GM23338 (cell line): ENCODE measurements around the gene KIF18B. TPM values are rescaled to one million over a fixed set of nuclear protein-coding genes. Genes with fewer than 3 reads are reported as not detected.

Source experiments
- ATAC-seq: fragments of 200-7000 bp; cut with Tn5 transposase; 3 replicates; pipeline ENCODE4 v1.9.1; 2020
- DNase-seq: peaks from one replicate; pipeline ENCODE4 v3.0.0-alpha.2; 2015; ENCODE audit warnings: low spot score
- H2AFZ ChIP-seq: fragments of 200-600 bp; sonication (generic); 2 replicates; pipeline ENCODE4 v1.8.0; 2016; ENCODE audit warnings: antibody characterized with exemption, mild to moderate bottlenecking, moderate library complexity
- H3F3A ChIP-seq: fragments of 200-600 bp; sonication (generic); replicated peaks from 2 replicates; pipeline ENCODE4 v1.8.0; 2017; ENCODE audit warnings: antibody characterized with exemption, mixed run types, low read depth
- H3K27ac ChIP-seq: fragments of 200-600 bp; sonication (generic); 2 replicates; pipeline ENCODE4 v1.6.1; 2016; ENCODE audit warnings: low read depth
- H3K27me3 ChIP-seq: fragments of 200-600 bp; sonication (generic); 2 replicates; pipeline ENCODE4 v1.8.0; 2016; ENCODE audit warnings: mild to moderate bottlenecking, mixed run types, moderate library complexity; ENCODE audit not compliant: insufficient read depth
- H3K36me3 ChIP-seq: fragments of 200-600 bp; sonication (generic); 2 replicates; pipeline ENCODE4 v1.8.0; 2016; ENCODE audit warnings: mild to moderate bottlenecking; ENCODE audit not compliant: insufficient read depth
- H3K4me1 ChIP-seq: fragments of 200-600 bp; sonication (generic); 2 replicates; pipeline ENCODE4 v1.8.0; 2016; ENCODE audit warnings: mild to moderate bottlenecking, moderate library complexity; ENCODE audit not compliant: insufficient read depth
- H3K4me2 ChIP-seq: fragments of 200-600 bp; sonication (generic); 2 replicates; pipeline ENCODE4 v1.7.1; 2017; ENCODE audit warnings: mixed run types
- H3K4me3 ChIP-seq: fragments of 200-600 bp; sonication (generic); 2 replicates; pipeline ENCODE4 v1.6.1; 2016; ENCODE audit warnings: mixed run types
- H3K79me2 ChIP-seq: fragments of 200-600 bp; sonication (generic); replicated peaks from 2 replicates; pipeline ENCODE4 v1.8.0; 2017; ENCODE audit warnings: mild to moderate bottlenecking; ENCODE audit not compliant: insufficient read depth
- H3K9me2 ChIP-seq: fragments of 200-600 bp; sonication (generic); 2 replicates; pipeline ENCODE4 v1.8.0; 2017; ENCODE audit not compliant: insufficient read depth
- H4K20me1 ChIP-seq: fragments of 200-600 bp; sonication (generic); replicated peaks from 2 replicates; pipeline ENCODE4 v1.8.0; 2017; ENCODE audit warnings: mild to moderate bottlenecking; ENCODE audit not compliant: insufficient read depth
- H3K27ac Mint-ChIP-seq: 2 replicates; pipeline ENCODE4 v1.8.0; 2020; ENCODE audit warnings: inconsistent platforms, mild to moderate bottlenecking, moderate library complexity, mixed read lengths
- H3K27me3 Mint-ChIP-seq: 3 replicates; pipeline ENCODE4 v1.8.0; 2022; ENCODE audit warnings: low read depth, mild to moderate bottlenecking, moderate library complexity, mixed read lengths, inconsistent platforms; ENCODE audit not compliant: insufficient read depth, poor library complexity
- H3K36me3 Mint-ChIP-seq: 3 replicates; pipeline ENCODE4 v1.8.0; 2021; ENCODE audit warnings: low read depth, mild to moderate bottlenecking, inconsistent platforms, moderate library complexity, mixed read lengths
- H3K4me1 Mint-ChIP-seq: 3 replicates; pipeline ENCODE4 v1.8.0; 2020; ENCODE audit warnings: mild to moderate bottlenecking, inconsistent platforms, mixed read lengths
- H3K4me3 Mint-ChIP-seq: 3 replicates; pipeline ENCODE4 v1.8.0; 2021; ENCODE audit warnings: moderate library complexity, mild to moderate bottlenecking, inconsistent platforms, mixed read lengths
- H3K9me3 Mint-ChIP-seq: 3 replicates; pipeline ENCODE4 v1.8.0; 2020; ENCODE audit warnings: moderate library complexity, mild to moderate bottlenecking, inconsistent platforms, mixed read lengths
- CREB1 ChIP-seq: fragments of 250-450 bp; sonication (Bioruptor Pico); IDR thresholded peaks from 2 replicates; pipeline ENCODE4 v1.5.0; 2020; ENCODE audit warnings: low read depth, mild to moderate bottlenecking, moderate library complexity
- CTCF ChIP-seq, 2 experiments: fragments of 200-600 bp in 1 of 2; sonication (generic) in 1 of 2; conservative IDR thresholded peaks; 2 replicates each; pipeline versions ENCODE4 v1.5.1 to v1.6.1; 2016 to 2017; ENCODE audit warnings: antibody characterized with exemption in 2 of 2, low read depth in 2 of 2, mild to moderate bottlenecking in 2 of 2, moderate library complexity in 1 of 2
- ETS1 ChIP-seq: IDR thresholded peaks from 2 replicates; pipeline ENCODE4 v1.6.1; 2016; ENCODE audit warnings: antibody characterized with exemption
- EZH2 ChIP-seq: fragments of 200-600 bp; sonication (generic); IDR thresholded peaks from one replicate; pipeline ENCODE4 v1.8.0; 2017; ENCODE audit warnings: antibody characterized with exemption, mild to moderate bottlenecking, low read depth; ENCODE audit not compliant: unreplicated experiment
- EZH2phosphoT487 ChIP-seq: fragments of 200-600 bp; sonication (generic); IDR thresholded peaks from one replicate; pipeline ENCODE4 v1.8.1; 2018; ENCODE audit warnings: antibody characterized with exemption; ENCODE audit not compliant: unreplicated experiment
- JUNB ChIP-seq: IDR thresholded peaks from one replicate; pipeline ENCODE4 v1.6.1; 2016; ENCODE audit warnings: antibody characterized with exemption; ENCODE audit not compliant: unreplicated experiment
- NANOG ChIP-seq: IDR thresholded peaks from 2 replicates; pipeline ENCODE4 v1.6.1; 2016; ENCODE audit warnings: antibody characterized with exemption, borderline replicate concordance
- POLR2AphosphoS5 ChIP-seq: IDR thresholded peaks from 2 replicates; pipeline ENCODE4 v1.6.1; 2016; ENCODE audit warnings: antibody characterized with exemption, low read depth
- STAT1 ChIP-seq: IDR thresholded peaks from one replicate; pipeline ENCODE4 v1.6.1; 2016; ENCODE audit warnings: antibody characterized with exemption; ENCODE audit not compliant: unreplicated experiment
- ZNF114 ChIP-seq: fragments of 250-450 bp; sonication (Bioruptor Pico); IDR thresholded peaks from 2 replicates; pipeline ENCODE4 v1.5.0; 2020; ENCODE audit warnings: mild to moderate bottlenecking, moderate library complexity
- ZNF331 ChIP-seq: fragments of 250-450 bp; sonication (Bioruptor Pico); IDR thresholded peaks from 2 replicates; pipeline ENCODE4 v1.5.0; 2020; ENCODE audit warnings: low read depth, mild to moderate bottlenecking, moderate library complexity
- polyA plus RNA-seq: library from polyadenylated mRNA; unstranded; fragments of >200 nt; fragmentation: Nextera tagmentation; extraction: Ambion mirVana; gene quantifications from 2 replicates; pipeline ENCODE4 v1.2.1, GENCODE V29; 2016
- total RNA-seq: library from RNA; depleted of rRNA; stranded (reverse); fragments of >200 nt; shearing (Covaris generic); gene quantifications from 2 replicates; pipeline ENCODE4 v1.2.3, GENCODE V29; 2014
- TF ChIP-seq, protein P1 (sequence below): IDR thresholded peaks from one replicate; pipeline ENCODE4 v1.6.1; 2018; ENCODE audit warnings: antibody characterized with exemption; ENCODE audit not compliant: unreplicated experiment
- TF ChIP-seq, protein P2 (sequence below): fragments of 250-450 bp; sonication (Bioruptor Pico); IDR thresholded peaks from 2 replicates; pipeline ENCODE4 v1.5.0; 2020; ENCODE audit warnings: mild to moderate bottlenecking, moderate library complexity

Gene KIF18B
- total and polyA plus RNA-seq, 2 experiments from 2014 or later, result 14.1 to 28.4 TPM

DNA sequence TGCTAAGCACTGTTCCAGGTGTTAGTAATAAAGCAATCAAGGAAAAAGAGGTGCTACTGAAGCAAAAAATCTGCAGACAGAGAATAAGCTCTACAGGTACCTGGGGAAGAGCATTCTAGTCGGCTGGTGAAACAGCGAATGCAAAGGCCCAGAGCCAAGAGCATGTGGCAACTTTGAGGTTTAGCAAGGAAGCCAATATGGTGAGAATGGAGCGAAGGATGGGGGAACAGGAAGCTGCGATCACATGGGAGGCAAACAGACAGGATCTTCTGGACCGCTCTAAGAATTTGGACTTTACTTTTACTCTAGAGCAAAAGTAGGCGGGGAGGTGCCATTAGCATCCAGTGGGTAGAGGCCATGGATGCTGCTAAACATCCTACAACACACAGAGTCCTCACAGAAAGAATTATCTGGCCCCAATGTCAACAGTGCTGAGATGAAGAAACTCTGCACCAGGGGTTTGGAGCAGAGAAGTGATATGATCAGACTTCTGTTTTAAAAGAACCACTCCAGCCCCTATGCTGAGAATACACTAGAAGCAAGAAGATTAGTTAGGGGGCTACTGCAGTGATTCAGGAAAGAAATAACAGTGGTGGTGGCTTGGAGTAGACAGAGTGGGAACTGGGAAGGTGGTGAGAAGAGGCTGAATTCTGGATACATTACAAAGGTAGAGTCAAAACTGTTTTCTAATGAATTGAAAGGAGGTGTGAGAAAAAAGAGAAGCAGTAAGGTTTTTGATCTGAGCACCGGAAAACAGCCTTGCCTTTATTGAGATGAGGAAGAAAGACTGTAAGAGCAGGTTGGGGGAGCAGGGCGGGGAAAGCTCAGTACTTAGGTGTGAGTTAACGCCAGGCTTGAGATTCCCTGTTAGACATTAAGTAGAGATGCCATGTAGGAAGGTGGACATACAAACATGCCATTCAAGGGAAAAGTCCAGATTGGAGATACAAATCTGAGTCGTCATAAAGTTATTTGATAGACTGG lies 59.3 kb downstream of the KIF18B start:
- no peak for DNase-seq
- no peaks in the 10 kb centered on the region for H3K4me1 ChIP-seq
- Mint-ChIP-seq H3K27ac (no peak overlapping the region), H3K4me3 (no peak overlapping the region), H3K27me3 (peaks cover 2% of the 10 kb centered on the region), H3K9me3 (no peaks in the 10 kb centered on the region), H3K4me1 (no peaks in the 10 kb centered on the region), H3K36me3 (peaks cover 34% of the 10 kb centered on the region)
- H3K27me3 ChIP-seq, result no peaks in the 10 kb centered on the region
- H3K4me3 ChIP-seq, result no peak overlapping the region
- no peak for ATAC-seq
- H3K79me2 ChIP-seq, result peaks cover 66% of the 10 kb centered on the region
- H4K20me1 ChIP-seq, result peaks cover 56% of the 10 kb centered on the region
- H2AFZ ChIP-seq, result no peak overlapping the region
- H3K4me2 ChIP-seq, result no peak overlapping the region
- no peak overlapping the region for H3K27ac ChIP-seq
- peaks cover 20% of the 10 kb centered on the region for H3F3A ChIP-seq
- TF ChIP-seq, protein P1, sequence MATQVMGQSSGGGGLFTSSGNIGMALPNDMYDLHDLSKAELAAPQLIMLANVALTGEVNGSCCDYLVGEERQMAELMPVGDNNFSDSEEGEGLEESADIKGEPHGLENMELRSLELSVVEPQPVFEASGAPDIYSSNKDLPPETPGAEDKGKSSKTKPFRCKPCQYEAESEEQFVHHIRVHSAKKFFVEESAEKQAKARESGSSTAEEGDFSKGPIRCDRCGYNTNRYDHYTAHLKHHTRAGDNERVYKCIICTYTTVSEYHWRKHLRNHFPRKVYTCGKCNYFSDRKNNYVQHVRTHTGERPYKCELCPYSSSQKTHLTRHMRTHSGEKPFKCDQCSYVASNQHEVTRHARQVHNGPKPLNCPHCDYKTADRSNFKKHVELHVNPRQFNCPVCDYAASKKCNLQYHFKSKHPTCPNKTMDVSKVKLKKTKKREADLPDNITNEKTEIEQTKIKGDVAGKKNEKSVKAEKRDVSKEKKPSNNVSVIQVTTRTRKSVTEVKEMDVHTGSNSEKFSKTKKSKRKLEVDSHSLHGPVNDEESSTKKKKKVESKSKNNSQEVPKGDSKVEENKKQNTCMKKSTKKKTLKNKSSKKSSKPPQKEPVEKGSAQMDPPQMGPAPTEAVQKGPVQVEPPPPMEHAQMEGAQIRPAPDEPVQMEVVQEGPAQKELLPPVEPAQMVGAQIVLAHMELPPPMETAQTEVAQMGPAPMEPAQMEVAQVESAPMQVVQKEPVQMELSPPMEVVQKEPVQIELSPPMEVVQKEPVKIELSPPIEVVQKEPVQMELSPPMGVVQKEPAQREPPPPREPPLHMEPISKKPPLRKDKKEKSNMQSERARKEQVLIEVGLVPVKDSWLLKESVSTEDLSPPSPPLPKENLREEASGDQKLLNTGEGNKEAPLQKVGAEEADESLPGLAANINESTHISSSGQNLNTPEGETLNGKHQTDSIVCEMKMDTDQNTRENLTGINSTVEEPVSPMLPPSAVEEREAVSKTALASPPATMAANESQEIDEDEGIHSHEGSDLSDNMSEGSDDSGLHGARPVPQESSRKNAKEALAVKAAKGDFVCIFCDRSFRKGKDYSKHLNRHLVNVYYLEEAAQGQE, result no peak
- TF ChIP-seq ZNF331 (CRISPR knock-in tag) (no peak), STAT1 (no peak), ZNF114 (CRISPR knock-in tag) (no peak), ETS1 (no peak), CTCF (conservative IDR thresholded peaks at IDR 0.05; ENCODE audit: low read depth in 2 of 2) (no peak), POLR2AphosphoS5 (no peak), JUNB (no peak), EZH2phosphoT487 (no peak), CREB1 (CRISPR knock-in tag) (no peak), NANOG (no peak), EZH2 (no peak)
- TF ChIP-seq, protein P2, sequence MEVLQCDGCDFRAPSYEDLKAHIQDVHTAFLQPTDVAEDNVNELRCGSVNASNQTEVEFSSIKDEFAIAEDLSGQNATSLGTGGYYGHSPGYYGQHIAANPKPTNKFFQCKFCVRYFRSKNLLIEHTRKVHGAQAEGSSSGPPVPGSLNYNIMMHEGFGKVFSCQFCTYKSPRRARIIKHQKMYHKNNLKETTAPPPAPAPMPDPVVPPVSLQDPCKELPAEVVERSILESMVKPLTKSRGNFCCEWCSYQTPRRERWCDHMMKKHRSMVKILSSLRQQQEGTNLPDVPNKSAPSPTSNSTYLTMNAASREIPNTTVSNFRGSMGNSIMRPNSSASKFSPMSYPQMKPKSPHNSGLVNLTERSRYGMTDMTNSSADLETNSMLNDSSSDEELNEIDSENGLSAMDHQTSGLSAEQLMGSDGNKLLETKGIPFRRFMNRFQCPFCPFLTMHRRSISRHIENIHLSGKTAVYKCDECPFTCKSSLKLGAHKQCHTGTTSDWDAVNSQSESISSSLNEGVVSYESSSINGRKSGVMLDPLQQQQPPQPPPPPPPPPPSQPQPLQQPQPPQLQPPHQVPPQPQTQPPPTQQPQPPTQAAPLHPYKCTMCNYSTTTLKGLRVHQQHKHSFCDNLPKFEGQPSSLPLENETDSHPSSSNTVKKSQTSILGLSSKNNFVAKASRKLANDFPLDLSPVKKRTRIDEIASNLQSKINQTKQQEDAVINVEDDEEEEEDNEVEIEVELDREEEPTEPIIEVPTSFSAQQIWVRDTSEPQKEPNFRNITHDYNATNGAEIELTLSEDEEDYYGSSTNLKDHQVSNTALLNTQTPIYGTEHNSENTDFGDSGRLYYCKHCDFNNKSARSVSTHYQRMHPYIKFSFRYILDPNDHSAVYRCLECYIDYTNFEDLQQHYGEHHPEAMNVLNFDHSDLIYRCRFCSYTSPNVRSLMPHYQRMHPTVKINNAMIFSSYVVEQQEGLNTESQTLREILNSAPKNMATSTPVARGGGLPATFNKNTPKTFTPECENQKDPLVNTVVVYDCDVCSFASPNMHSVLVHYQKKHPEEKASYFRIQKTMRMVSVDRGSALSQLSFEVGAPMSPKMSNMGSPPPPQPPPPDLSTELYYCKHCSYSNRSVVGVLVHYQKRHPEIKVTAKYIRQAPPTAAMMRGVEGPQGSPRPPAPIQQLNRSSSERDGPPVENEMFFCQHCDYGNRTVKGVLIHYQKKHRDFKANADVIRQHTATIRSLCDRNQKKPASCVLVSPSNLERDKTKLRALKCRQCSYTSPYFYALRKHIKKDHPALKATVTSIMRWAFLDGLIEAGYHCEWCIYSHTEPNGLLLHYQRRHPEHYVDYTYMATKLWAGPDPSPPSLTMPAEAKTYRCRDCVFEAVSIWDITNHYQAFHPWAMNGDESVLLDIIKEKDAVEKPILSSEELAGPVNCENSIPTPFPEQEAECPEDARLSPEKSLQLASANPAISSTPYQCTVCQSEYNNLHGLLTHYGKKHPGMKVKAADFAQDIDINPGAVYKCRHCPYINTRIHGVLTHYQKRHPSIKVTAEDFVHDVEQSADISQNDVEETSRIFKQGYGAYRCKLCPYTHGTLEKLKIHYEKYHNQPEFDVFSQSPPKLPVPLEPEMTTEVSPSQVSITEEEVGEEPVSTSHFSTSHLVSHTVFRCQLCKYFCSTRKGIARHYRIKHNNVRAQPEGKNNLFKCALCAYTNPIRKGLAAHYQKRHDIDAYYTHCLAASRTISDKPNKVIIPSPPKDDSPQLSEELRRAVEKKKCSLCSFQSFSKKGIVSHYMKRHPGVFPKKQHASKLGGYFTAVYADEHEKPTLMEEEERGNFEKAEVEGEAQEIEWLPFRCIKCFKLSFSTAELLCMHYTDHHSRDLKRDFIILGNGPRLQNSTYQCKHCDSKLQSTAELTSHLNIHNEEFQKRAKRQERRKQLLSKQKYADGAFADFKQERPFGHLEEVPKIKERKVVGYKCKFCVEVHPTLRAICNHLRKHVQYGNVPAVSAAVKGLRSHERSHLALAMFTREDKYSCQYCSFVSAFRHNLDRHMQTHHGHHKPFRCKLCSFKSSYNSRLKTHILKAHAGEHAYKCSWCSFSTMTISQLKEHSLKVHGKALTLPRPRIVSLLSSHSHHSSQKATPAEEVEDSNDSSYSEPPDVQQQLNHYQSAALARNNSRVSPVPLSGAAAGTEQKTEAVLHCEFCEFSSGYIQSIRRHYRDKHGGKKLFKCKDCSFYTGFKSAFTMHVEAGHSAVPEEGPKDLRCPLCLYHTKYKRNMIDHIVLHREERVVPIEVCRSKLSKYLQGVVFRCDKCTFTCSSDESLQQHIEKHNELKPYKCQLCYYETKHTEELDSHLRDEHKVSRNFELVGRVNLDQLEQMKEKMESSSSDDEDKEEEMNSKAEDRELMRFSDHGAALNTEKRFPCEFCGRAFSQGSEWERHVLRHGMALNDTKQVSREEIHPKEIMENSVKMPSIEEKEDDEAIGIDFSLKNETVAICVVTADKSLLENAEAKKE (CRISPR knock-in tag), result no peak
- H3K36me3 ChIP-seq, result peaks cover 27% of the 10 kb centered on the region
- no peaks in the 10 kb centered on the region for H3K9me2 ChIP-seq
